ENCODE data around the gene TMTC1. TPM values are rescaled to one million over a fixed set of nuclear protein-coding genes. Genes with fewer than 3 reads are reported as not detected.

Gene TMTC1
- total RNA-seq, 2 experiments from 2014 or later = not detected

- CTCF ChIA-PET = no interaction called here
- Histone ChIP-seq H3K9me3 (ENCODE audit: control insufficient read depth in 1 of 2, insufficient read depth in 1 of 2, low read length in 2 of 2) (no peaks in the 10 kb centered on the region), H3K36me3 (ENCODE audit: insufficient read depth, low read length) (no peaks in the 10 kb centered on the region), H3K27me3 (ENCODE audit: control insufficient read depth in 1 of 2, insufficient read depth in 2 of 2, low read length in 2 of 2) (no peaks in the 10 kb centered on the region), H3K4me3 (ENCODE audit: low read length) (no peak overlapping the region), H3K27ac (ENCODE audit: low read depth in 1 of 2, low read length in 2 of 2) (no peak overlapping the region), H3K4me1 (ENCODE audit: insufficient read depth, low read length) (no peaks in the 10 kb centered on the region)
- Mint-ChIP-seq H3K4me1 (ENCODE audit: low read depth) (no peaks in the 10 kb centered on the region), H3K36me3 (ENCODE audit: low read depth) (no peaks in the 10 kb centered on the region), H3K4me3 (no peak overlapping the region), H3K27me3 (no peaks in the 10 kb centered on the region), H3K27ac (no peak overlapping the region), H3K9me3 (peaks cover 2% of the 10 kb centered on the region)
- ATAC-seq (ENCODE audit: poor library complexity) = no peak
- no peak for DNase-seq
- intact Hi-C loops (cut with DNase I, micrococcal nuclease) = no loop called here
- TF ChIP-seq CTCF (IDR thresholded peaks at IDR 0.05) = no peak
- POLR2A ChIA-PET = no interaction called here
Measured at GRCh38 chr12:29732593-29732992, 51.1 kb downstream of the TMTC1 start.

- TF ChIP-seq CTCF (IDR thresholded peaks at IDR 0.05) = no peak
- H3K27me3 Mint-ChIP-seq = no peaks in the 10 kb centered on the region
- H3K9me3 Mint-ChIP-seq = peaks cover 2% of the 10 kb centered on the region
- H3K27me3 ChIP-seq (ENCODE audit: control insufficient read depth in 1 of 2, insufficient read depth in 2 of 2, low read length in 2 of 2) = no peaks in the 10 kb centered on the region
- no peaks in the 10 kb centered on the region for H3K4me1 Mint-ChIP-seq (ENCODE audit: low read depth)
- no peak overlapping the region for H3K27ac ChIP-seq (ENCODE audit: low read depth in 1 of 2, low read length in 2 of 2)
- no peaks in the 10 kb centered on the region for H3K36me3 Mint-ChIP-seq (ENCODE audit: low read depth)
- no peaks in the 10 kb centered on the region for H3K9me3 ChIP-seq (ENCODE audit: control insufficient read depth in 1 of 2, insufficient read depth in 1 of 2, low read length in 2 of 2)
- CTCF ChIA-PET = no interaction called here
- ATAC-seq (ENCODE audit: poor library complexity) (no peak), DNase-seq (no peak)
- H3K4me3 ChIP-seq (ENCODE audit: low read length) = no peak overlapping the region
- no peak overlapping the region for H3K4me3 Mint-ChIP-seq
- POLR2A ChIA-PET = no interaction called here
- H3K27ac Mint-ChIP-seq = no peak overlapping the region
- intact Hi-C loops (cut with DNase I, micrococcal nuclease) = no loop called here
- H3K4me1 ChIP-seq (ENCODE audit: insufficient read depth, low read length) = no peaks in the 10 kb centered on the region
- H3K36me3 ChIP-seq (ENCODE audit: insufficient read depth, low read length) = no peaks in the 10 kb centered on the region
Measured at GRCh38 chr12:29732191-29732590, 51.6 kb downstream of the TMTC1 start.

- no peaks in the 10 kb centered on the region for H3K4me1 Mint-ChIP-seq (ENCODE audit: low read depth)
- H3K27ac ChIP-seq (ENCODE audit: low read depth in 1 of 2, low read length in 2 of 2) = no peak overlapping the region
- ChIA-PET POLR2A (no interaction called here), CTCF (no interaction called here)
- H3K27me3 ChIP-seq (ENCODE audit: control insufficient read depth in 1 of 2, insufficient read depth in 2 of 2, low read length in 2 of 2) = no peaks in the 10 kb centered on the region
- ATAC-seq (ENCODE audit: poor library complexity) = no peak
- intact Hi-C loops (cut with DNase I, micrococcal nuclease) = no loop called here
- H3K4me1 ChIP-seq (ENCODE audit: insufficient read depth, low read length) = no peaks in the 10 kb centered on the region
- H3K9me3 ChIP-seq (ENCODE audit: control insufficient read depth in 1 of 2, insufficient read depth in 1 of 2, low read length in 2 of 2) = no peaks in the 10 kb centered on the region
- H3K36me3 ChIP-seq (ENCODE audit: insufficient read depth, low read length) = no peaks in the 10 kb centered on the region
- no peak overlapping the region for H3K27ac Mint-ChIP-seq
- no peak for DNase-seq
- no peaks in the 10 kb centered on the region for H3K27me3 Mint-ChIP-seq
- no peaks in the 10 kb centered on the region for H3K36me3 Mint-ChIP-seq (ENCODE audit: low read depth)
- H3K4me3 ChIP-seq (ENCODE audit: low read length) = no peak overlapping the region
- no peak overlapping the region for H3K4me3 Mint-ChIP-seq
- TF ChIP-seq CTCF (IDR thresholded peaks at IDR 0.05) = no peak
- H3K9me3 Mint-ChIP-seq = peaks cover 2% of the 10 kb centered on the region
Measured at GRCh38 chr12:29731591-29731990, 52.2 kb downstream of the TMTC1 start.

Data from CD4-positive, alpha-beta T cell (primary cell).